Left renal cortex interstitium (tissue), 4 donors: ENCODE data around the gene YPEL1. TPM values are rescaled to one million over a fixed set of nuclear protein-coding genes. Genes with fewer than 3 reads are reported as not detected.

Source experiments
- DNase-seq, 4 donors: peaks; one replicate each; pipeline ENCODE4 v3.0.0-alpha.2; 2013; ENCODE audit warnings: low read depth in 4 of 4, low spot score in 2 of 4, missing footprints in 1 of 4
- polyA plus RNA-seq, 4 donors: library from polyadenylated mRNA; unstranded; fragments of 120-200 nt; gene quantifications; one replicate each; pipeline ENCODE4 v1.2.1, GENCODE V29; 2013; ENCODE audit not compliant: insufficient read length in 4 of 4

Gene YPEL1
- polyA plus RNA-seq, 4 donors = 13.5 to 18.1 (median 15.6) TPM

- no peak for DNase-seq
Measured at GRCh38 chr22:21663738-21664137, 71.9 kb downstream of the YPEL1 start.

GRCh38 chr22:21661991-21662390 is 73.6 kb downstream of the YPEL1 start:
- DNase-seq = no peak

- DNase-seq = no peak
Measured at GRCh38 chr22:21660904-21661303, 74.7 kb downstream of the YPEL1 start.

- DNase-seq = no peak
Measured at GRCh38 chr22:21659864-21660525, 75.6 kb downstream of the YPEL1 start.

- peak in 1 of 4 donors; percentile 46 for DNase-seq
Measured at GRCh38 chr22:21657360-21658032, 78.1 kb downstream of the YPEL1 start.

- DNase-seq = no peak
Measured at GRCh38 chr22:21657020-21657359, 78.6 kb downstream of the YPEL1 start.

GRCh38 chr22:21652547-21653545 is 82.7 kb downstream of the YPEL1 start:
- no peak for DNase-seq

GRCh38 chr22:21652010-21652546 is 83.5 kb downstream of the YPEL1 start:
- DNase-seq = peak in 2 of 4 donors; percentile 84 to 85

- no peak for DNase-seq
Measured at GRCh38 chr22:21651521-21652009, 84.0 kb downstream of the YPEL1 start.

- no peak for DNase-seq
Measured at GRCh38 chr22:21650823-21651520, 84.6 kb downstream of the YPEL1 start.

- no peak for DNase-seq
Measured at GRCh38 chr22:21650280-21650679, 85.3 kb downstream of the YPEL1 start.

Other genes with a start within 250 kb of the YPEL1 start
- under 1 TPM; 0.29 to 0.39 (median 0.32) TPM for gene RIMBP3C, start 184.3 kb downstream of the YPEL1 start, polyA plus RNA-seq
- 10 to 100 TPM; 52.6 to 62.0 (median 57.1) TPM for gene UBE2L3, start 168.1 kb downstream of the YPEL1 start, polyA plus RNA-seq
- 10 to 100 TPM in 3 of 4 donors, 1 to 10 TPM in 1; 9.3 to 21.9 (median 16.4) TPM for gene YDJC, start 105.8 kb downstream of the YPEL1 start, polyA plus RNA-seq
- 1 to 10 TPM in 1 of 4 donors, under 1 TPM in 3; 0.13 to 1.2 (median 0.66) TPM for gene CCDC116, start 103.0 kb downstream of the YPEL1 start, polyA plus RNA-seq
- gene SDF2L1, start 93.5 kb downstream of the YPEL1 start, polyA plus RNA-seq = 10 to 100 TPM; 12.8 to 25.2 (median 22.0) TPM
- 10 to 100 TPM; 33.7 to 50.7 (median 41.4) TPM for gene PPIL2, start 69.8 kb downstream of the YPEL1 start, polyA plus RNA-seq
- gene MAPK1, start 131.9 kb upstream of the YPEL1 start, polyA plus RNA-seq = 100 to 1,000 TPM; 118 to 128 (median 125) TPM
- 10 to 100 TPM; 33.8 to 44.9 (median 41.1) TPM for gene PPM1F, start 217.1 kb upstream of the YPEL1 start, polyA plus RNA-seq
- gene TOP3B, start 247.0 kb upstream of the YPEL1 start, polyA plus RNA-seq = 10 to 100 TPM; 18.7 to 44.1 (median 30.9) TPM